NCI-H345 treated with DMSO at 0.1 percent for 48 hours (cell line): ENCODE results near the gene NFE2L3.
"Not testable (repeated sequence)": the region's sequence is repeated elsewhere in the genome, so short reads cannot be mapped to it uniquely, and the experiment has no call there.

Experiments used
- DNase-seq: peaks from one replicate; lab custom pipeline; 2025; ENCODE audit not compliant: unreplicated experiment; lab: John Stamatoyannopoulos, UW

The NFE2L3 gene

GRCh38 chr7:26151953-26152781, at the start of gene NFE2L3:
NFE2L3 (plus strand) TSS chr7:26152198; CDS start chr7:26152499, 301 bp downstream.
- DNase-seq, result peak; percentile 61

- no peak for DNase-seq
Observed at GRCh38 chr7:26103596-26103995, 48.4 kb upstream of the NFE2L3 start.

DNA sequence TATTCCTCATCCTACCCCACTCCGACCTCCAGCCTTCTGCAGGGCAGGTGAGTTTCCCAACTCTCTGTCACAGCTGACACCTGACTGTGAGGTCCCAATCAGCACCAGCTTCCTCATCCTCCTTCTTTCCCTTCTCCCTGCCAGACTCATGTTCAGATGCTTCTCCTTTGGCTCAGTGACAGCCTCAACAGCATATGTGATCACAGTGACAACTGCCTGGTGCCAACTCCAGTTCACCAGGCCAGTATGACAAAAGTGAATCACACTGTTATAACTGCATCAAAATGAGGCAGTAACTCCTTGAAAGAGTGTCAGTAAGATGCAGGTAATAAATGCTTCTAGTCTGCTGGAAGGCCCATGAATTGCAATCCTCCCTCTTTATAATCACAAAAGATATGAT, 46.8 kb upstream of the NFE2L3 start:
- no peak for DNase-seq

DNA sequence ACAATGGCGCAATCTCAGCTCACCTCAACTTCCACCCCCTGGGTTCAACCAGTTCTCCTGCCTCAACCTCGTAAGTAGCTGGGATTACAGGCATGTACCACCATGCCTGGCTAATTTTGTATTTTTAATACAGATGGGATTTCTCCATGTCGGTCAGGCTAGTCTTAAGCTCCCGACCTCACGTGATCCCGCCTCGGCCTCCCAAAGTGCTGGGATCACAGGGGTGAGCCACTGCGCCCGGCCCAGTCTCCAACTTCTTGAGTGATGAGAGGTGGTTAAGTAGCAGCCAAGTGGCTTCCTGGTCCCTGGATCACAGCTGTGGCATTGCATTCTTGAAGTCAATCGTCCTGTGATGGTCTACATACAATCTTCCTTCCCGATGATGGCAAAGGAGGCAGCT, 46.1 kb upstream of the NFE2L3 start:
- no peak for DNase-seq

- no peak for DNase-seq
Observed at GRCh38 chr7:26112203-26112740, 39.7 kb upstream of the NFE2L3 start.

DNA sequence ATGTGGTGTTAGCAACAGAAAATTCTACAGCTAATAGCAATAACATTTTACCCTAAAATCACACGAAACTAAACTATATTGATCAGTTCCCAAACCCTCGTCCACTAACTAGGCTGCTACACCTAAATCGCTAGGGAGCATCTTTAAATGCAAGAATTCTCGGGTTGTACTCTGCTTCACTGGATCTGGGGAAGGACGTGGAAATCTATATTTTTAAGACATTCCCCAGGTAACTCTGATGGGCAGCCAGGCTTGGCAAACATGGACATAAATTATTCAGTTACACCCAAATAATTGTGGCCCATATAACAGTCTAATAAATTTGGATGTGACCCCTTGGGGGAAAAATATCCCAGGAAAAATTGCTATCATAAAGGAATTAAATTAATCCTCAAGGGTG, 36.3 kb upstream of the NFE2L3 start:
- no peak for DNase-seq

- DNase-seq, result no peak
Observed at GRCh38 chr7:26117142-26117807, 34.7 kb upstream of the NFE2L3 start.

- no peak for DNase-seq
Observed at GRCh38 chr7:26117970-26118369, 34.0 kb upstream of the NFE2L3 start.

DNA sequence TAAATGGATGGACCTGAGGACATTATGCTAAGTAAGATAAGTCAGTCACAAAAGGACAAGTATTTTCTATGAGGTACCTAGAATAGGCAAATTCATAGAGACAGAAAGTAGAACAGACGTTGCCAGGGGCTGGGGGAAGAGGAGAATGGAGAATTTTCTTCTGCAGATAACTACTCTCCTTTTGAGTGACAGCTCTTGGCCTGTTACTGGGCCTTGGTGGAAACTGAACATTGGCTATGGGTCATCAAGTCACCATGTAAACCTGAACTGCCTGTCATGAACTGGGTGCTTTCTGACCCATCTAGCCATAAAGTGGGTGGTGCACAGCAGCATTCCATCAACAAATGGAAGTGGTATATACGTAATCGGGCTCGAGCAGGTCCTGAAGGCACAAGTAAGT, 29.3 kb upstream of the NFE2L3 start:
- no peak for DNase-seq

GRCh38 chr7:26124775-26125174, 27.2 kb upstream of the NFE2L3 start:
- not testable (repeated sequence) for DNase-seq

DNA sequence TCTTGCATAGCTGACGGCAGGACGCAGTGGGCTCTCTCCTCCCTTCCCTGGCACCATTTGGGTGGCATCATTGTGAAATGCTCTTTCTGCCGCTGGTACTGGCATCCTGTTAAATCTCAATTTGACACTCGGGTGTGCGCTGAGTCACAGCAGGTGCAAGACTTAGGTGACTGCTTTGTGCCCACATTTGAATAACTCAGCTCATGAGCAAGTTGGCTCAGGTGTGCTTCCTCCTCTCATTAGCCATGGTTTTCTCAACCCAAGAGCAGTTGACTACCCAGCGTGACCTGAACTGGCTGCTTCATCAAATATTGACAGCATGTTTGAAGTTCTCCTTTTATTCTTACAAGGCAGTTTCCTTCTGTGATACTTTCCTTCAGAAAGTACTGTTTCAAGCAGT, 24.6 kb upstream of the NFE2L3 start:
- no peak for DNase-seq

GRCh38 chr7:26131056-26131589, 20.9 kb upstream of the NFE2L3 start:
- DNase-seq, result no peak

DNA sequence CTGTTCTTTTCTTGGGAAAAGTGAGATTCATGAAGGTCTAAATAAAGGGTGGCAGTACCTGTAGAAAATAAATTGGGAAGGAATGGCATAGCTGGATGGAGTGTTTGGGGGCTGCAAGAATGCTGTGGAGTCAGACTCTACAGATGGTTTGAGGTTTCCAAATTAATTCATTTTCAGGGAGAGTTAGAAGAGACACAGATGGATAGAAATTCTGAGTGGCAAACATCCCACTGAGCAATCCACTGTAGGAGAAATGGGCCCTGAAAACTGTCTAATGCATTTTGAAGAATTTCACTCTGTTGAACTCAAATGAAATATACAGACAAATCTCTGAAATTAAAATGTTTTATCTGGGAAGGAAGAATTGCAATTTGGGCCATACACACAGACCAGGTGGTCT, 16.9 kb upstream of the NFE2L3 start:
- DNase-seq, result no peak

- no peak for DNase-seq
Observed at GRCh38 chr7:26135551-26135950, 16.4 kb upstream of the NFE2L3 start.

GRCh38 chr7:26136831-26137230, 15.2 kb upstream of the NFE2L3 start:
- DNase-seq, result no peak

DNA sequence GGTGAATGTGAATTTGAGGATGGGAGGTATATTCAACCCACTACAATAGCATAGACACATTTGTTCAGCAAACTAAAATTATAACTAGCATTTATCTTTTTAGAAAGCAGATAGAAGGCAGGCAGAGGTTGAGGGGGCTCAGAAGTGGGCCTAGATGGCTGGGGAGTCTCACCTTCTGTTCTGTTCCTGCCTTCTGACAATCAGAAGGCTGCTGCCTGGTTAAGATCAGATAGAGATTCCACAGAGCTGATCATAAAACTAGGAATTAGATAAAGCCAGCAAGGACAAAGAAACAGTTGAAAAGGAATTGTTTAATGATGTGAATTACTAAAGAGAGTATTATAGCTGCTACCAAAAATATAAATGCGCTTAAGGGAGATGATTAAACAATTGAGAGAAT, 11.6 kb upstream of the NFE2L3 start:
- DNase-seq, result no peak

GRCh38 chr7:26141077-26141476, 10.9 kb upstream of the NFE2L3 start:
- no peak for DNase-seq

DNA sequence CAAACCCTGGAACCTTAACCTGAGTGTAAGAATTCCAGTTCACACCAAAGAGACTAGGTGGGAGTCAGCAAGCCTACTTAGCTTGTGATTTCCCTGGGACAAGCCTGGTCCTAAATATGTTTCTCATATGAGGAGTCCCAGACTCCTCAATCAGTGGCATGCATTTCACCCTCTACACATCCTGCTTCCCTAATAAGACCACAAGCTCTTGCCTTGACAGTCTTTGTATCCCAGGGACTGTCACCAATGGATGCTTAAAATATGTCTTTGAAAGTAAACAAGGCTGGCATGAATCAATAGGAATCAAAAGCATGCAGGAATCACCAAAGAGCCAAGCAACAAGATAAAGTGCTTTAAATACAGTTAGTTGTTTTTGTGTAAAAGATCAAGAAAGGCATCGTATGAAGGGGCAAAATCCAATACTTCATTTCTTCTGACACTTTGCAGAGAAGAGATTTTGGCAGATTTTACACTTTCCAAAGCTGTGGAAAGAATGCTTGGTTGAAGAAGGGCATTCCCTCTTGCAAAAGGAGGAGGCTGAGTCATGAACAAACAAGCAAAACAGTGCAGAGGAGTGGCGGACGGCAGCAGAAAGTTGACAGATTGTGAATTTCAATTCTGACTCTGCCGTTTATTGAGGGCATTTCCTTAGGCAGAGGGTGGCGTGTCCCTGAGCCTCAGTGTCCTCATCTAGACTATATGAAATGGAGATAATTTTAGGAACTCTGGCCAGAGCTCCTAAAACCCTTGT, 8.5 kb upstream of the NFE2L3 start:
- no peak for DNase-seq

DNA sequence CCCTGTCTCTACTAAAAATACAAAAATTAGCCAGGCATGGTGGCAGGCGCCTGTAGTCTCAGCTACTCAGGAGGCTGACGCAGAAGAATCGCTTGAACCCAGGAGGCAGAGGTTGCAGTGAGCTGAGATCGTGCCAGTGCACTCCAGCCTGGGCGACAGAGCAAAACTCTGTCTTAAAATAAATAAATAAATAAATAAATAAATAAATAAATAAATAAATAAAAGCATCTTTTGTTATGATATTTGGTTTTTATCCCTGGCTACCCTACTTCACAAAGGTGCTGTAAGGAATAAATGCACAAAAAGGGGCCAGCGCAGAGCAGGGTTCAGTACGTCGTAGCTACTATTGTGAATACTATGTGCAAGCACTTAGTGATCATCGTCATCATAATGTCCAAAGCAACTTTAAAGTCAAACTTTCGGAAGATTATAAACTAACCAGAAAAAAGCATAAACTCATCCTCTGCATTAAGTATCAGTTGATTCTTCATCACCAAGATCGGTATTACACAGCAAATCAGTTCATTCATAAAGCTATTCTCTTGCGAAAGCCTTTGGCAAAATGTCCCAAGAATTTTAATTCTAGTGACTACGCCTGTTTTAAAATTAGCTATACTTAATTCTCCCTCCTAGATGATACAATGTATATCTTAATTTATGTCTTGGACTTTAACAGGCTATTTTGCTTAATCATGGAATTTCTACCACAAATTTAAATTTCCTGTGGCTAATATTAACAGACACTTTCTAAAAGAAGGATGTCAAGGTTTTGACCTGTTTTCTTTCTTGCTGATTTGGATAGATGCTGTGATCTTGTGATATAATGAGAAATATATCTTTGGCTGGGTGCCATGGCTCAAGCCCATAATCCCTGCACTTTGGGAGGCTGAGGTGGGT, 7.6 kb upstream of the NFE2L3 start:
- DNase-seq, result no peak

DNA sequence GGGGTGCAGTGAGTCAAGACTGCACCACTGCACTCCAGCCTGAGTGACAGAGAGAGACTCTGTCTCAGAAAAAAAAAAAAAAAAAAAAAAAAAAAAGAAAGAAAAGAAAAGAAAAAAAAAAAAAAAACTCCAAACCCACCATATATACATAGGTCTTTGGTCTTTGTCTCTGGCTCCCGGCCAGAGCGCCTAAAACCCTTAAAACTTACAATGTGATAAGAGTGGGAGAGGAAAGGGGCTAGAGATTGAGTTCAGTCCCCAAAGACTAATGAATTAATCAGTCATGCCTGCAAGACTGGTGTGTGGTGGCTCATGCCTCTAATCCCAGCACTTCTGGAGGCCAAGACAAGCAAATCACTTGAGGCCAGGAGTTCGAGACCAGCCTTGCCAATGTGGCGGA, 6.8 kb upstream of the NFE2L3 start:
- no peak for DNase-seq
